Right ventricle myocardium inferior (tissue), 1 donor: ENCODE results near the gene ITPR1. TPM values are rescaled to one million over a fixed set of nuclear protein-coding genes. Genes with fewer than 3 reads are reported as not detected.

ENCODE experiments used
- ATAC-seq: fragments of 200-7000 bp; cut with Tn5 transposase; one replicate; pipeline ENCODE4 v1.9.1; 2020; ENCODE audit warnings: mild to moderate bottlenecking, moderate library complexity
- DNase-seq: peaks from one replicate; pipeline ENCODE4 v3.0.0; 2021; ENCODE audit errors: missing footprints
- intact Hi-C: fragments of 100-400 bp; cut with DNase I; formaldehyde crosslinking; loops from one replicate; pipeline ENCODE4 v1.11.0; 2022
- total RNA-seq: library from RNA; stranded (reverse); fragmentation: NEBNext Ultra II Directional; extraction: Animal tissue kit (Norgen Biotek cat#: 25700); gene quantifications from one replicate; pipeline ENCODE4 v1.2.1, GENCODE V29; 2021
- donor health status: DM: no; HTN: yes; CAD: no; lungs with severe emphysema.

The ITPR1 gene
- total RNA-seq, 1 donor from 2014 or later, result 22.4 TPM

DNA sequence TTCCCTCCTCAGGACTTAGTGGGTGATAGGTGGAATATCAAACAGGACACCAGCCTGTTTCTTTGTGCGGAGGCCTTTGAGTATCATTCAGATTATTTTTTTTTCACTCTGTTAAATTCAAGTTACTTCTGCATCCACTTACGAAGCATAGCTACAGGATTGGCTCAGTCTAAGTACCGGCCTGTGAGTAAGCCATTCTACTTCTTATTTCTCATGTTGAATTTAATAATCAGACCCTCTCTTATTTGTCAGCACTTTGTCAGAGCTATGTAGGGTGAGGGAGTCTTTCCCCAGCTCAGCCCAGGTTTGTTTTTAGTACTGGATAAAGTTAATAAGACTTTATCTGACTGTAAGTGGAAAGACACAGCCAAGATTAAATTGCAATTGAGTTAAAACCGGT is 54.7 kb downstream of the ITPR1 start:
- DNase-seq, result no peak
- no peak for ATAC-seq
- intact Hi-C loops, result no loop called here

DNA sequence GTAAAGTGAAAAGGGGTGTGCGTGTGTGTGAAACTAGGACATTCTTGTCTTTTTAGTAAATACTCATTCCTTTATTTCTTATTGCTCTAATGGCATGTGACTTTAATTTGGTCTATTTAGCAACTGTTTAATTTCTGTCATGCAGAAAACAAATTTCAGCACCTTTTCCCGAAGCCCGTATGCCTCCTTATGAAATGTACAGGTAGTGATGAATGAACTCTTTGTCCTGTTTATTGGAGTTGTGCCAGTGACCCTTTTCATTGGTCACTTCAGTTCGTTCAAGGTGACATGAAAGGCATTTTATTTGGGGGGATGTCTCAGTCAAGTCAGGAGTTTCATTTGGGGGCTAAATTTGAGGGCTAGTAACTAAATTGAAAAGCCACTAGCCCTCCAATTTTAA is 55.2 kb downstream of the ITPR1 start:
- DNase-seq, result no peak
- intact Hi-C loops, result no loop called here
- no peak for ATAC-seq

DNA sequence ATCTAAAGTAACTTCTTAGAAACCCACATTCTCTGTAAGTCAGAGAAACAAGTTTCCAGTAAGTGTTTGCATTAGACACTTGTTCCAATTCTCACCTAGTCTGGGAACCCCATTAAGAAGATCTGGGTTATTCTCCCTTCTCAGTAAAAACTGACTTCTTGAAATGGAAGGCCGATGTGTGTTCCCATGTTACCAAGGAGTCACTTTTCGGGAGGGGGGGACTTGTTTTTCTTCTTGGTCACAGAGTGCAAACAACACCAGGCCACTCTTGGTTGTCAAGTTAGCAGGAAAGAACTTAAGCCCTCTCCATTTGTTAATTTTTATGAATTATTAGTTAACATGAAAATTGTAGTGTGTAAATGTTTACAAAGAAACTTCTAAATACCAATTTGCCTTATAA is 55.6 kb downstream of the ITPR1 start:
- intact Hi-C loops, result no loop called here
- ATAC-seq (no peak), DNase-seq (no peak)

DNA sequence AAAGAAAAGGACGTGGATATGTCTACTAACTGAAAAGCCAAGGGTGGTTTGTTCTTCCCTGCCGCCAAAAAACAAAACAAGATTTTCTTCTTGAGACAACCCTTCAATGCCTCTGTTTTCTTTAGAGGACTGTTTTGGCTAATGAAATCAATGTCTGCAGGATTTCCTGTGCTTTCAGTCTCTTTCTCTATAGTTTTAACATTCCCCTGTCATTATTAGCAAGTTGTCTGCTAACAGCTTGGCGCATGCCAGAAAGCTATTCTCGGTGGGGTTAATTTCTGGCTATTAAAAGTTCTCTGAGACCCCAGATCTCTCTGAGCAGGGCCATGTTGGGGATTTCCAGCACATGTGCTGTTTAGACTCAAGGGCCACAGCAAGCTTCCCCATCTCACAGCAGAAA is 56.7 kb downstream of the ITPR1 start:
- no peak for ATAC-seq
- DNase-seq, result no peak
- intact Hi-C loops, result no loop called here

DNA sequence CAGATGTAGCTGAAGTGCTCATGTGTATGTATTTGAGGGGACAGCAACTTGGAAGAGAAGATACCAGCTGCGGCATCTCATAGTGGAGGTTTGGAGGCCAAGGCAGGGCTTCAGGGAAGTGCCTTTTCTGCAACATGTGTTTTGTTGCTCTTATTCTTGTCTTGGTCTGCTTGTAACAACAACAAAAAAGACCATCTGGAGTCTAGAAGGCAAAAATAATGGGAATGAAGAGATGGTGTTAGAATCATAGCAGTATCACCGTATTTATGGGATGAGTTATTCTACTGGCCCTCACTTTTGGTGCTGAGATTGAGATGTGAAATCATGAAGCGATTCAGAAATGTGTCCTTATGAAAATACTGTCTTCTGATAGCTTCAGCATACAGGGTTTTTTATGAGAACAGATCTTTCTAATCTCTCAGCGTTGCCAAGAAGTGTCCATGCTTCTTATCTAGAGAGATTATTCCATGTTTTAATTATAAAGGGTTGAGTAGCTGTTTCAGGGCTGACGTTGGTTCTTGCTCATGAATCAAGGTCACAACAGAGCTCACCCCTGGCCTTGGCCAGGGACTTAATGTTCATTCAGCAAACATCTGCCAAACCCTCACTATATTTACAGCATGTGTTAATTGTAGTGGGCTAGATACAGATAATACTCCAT is 58.0 kb downstream of the ITPR1 start:
- peak; percentile 71 for DNase-seq
- ATAC-seq, result peak; percentile 87
- intact Hi-C loops, result no loop called here

DNA sequence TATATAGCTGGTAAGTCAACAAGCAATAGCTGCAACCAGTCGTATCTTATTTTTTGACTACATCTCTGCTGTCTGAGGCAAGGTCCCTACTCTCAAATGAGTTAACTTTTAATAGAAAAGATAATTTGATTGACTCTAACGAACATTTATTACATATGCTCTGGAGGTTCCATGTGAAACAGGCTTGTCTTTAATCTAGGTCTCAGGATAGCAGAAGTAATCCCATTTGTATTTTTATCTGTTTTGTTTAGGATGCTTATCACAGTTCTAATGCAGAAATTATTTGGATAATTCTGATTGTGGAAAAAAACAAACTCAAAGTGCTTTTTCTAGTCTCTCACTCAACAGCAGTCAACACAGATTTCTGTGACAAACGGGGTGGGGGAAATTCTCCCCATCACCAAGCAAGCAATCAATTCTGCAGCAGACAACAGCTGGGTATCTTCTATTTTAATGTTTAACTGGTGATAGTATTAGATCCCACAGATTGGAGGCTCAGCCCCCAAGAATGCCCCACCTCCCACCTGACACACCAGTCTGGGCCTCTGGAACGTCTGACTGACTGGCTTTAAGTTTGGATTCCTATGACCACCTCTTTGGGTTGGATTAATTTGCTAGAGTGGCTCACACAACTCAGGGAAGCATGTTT is 58.8 kb downstream of the ITPR1 start:
- DNase-seq, result no peak
- no peak for ATAC-seq
- intact Hi-C loops, result no loop called here

DNA sequence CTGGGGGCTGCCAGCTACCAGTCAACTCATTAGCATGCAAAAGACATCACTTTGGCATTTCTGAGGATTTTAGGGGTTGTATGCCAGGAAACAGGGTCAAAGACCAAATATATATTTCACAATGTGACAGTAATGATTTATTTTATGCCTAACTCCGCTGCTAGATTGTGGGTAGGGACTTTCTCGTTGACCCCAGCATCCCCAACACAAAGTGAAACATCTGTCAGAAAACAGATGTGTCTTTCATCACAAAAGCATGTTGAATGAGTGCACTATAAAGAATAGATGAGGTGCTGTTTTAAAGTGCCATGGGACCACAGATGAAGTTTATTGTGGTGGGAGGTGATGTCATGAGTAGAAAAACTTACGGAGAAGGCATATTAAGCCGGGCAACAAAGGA is 59.7 kb downstream of the ITPR1 start:
- ATAC-seq, result no peak
- intact Hi-C loops, result no loop called here
- DNase-seq, result no peak

DNA sequence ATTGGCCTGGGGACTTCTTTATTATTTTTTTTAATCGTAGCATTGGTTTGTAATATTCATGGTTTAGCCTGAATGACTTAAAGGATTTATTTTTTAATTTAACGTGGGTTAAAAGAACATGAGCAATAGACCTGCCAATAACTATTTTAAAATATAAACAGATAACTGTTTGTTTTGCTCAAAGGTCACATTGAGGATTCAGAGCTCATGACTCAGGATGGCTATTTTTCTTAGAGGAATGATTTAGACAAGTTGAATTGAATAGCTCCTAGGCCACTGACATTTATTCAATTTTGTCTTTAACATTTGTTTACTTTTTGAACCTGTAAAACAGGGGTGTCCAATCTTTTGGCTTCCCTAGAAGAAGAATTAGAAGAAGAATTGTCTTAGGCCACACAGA is 68.5 kb downstream of the ITPR1 start:
- intact Hi-C loops, result no loop called here
- no peak for ATAC-seq
- DNase-seq, result no peak

DNA sequence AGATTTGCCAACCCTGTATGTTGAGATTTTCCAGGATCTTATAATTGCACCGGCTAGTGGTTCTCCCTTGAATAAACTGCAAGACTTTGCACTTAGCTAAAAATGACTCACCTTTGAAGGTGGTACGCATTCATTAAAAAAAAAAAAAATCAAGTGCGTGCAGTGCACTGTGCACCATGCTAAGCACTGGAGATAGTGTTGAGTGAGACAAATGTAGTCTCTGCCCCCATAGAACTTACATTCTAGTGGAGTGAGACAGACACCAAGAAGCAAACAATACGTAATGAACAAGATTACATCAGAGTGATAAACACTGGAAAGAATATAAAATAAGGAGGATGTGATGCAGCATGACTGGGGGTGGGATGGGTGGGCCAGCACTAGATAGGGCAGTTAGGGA is 69.4 kb downstream of the ITPR1 start:
- intact Hi-C loops, result no loop called here
- DNase-seq, result no peak
- no peak for ATAC-seq

DNA sequence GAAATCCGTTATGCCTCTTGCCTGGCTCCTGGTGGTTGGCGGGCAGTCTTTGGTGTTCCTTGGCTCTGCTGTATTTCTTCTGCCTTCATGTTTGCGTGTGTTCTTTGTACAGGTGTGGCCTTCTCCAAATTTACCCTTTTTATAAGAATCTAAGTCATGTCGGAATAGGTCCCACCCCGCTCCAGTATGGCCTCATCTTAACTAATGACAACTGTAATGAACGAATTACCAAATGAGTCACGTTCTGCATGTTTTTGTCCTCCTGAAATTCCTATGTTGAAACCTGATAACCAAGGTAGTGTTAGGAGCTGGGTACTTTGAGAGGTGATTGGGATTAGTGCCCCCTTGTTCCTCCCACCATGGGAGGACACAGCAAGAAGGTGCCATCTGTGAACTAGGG is 71.1 kb downstream of the ITPR1 start:
- DNase-seq (no peak), ATAC-seq (no peak)
- intact Hi-C loops, result no loop called here

DNA sequence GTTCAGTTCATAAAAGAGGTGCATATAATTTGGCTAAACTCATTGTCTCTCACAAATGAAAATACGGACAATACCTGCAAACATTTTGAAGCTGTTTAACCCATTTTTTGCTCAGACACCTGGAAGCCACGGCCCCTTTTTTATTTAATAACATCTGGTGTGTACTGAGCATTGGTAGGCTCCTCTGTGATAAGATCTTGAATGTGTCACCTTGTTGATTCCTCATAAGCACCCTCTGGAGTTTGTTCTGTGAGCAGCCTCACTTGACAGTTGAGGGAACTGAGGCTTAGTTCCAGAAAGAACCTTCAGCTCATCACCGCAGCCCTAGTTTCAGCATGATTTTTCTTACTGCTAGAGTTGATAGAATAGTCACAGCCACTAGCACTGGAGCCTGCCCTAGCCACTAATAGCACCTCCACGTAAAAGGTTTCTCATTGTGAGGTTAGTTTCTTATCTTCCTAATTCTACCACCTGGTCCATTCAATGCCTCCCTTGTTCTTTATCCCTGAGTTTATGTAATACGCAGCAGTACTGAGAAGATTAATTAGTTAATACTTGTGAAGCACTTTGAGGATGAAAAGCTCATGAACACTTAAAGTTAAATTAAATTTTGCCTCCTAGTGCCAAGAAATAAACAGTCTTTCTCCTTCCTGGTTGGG is 71.9 kb downstream of the ITPR1 start:
- ATAC-seq (no peak), DNase-seq (no peak)
- intact Hi-C loops, result no loop called here

DNA sequence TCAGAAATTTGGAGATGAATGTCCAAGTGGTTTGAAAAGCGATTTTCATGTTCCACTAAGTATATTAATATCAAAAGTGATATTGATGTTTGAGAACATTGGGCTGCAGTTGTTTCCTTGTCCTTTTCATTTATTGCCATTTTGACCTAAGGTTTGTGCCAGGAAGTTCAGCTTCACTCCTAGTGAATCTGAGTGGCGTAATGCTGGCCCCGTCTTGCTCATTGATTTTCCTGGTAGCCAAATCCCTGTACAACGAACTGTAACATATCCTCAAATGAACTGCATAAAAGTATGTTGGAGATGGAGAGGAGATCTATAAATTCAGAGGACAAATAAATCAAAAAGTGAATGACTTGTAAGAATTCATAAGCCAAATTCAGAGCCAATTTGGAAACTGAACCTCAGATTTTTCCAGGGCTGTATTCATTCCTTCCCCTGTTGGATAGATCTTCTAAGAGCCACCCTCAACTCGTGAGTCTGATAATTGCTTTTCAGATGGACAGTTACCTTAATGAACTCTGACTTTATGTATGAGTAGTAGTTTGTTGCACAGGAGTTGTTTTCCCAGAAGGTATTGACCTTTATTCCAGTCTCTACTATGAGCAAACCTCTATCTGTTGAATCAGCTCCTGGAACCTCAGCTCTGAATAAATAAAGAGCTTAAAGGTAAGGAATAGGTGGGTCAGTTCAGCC is 72.8 kb downstream of the ITPR1 start:
- intact Hi-C loops, result no loop called here
- ATAC-seq, result no peak
- no peak for DNase-seq

DNA sequence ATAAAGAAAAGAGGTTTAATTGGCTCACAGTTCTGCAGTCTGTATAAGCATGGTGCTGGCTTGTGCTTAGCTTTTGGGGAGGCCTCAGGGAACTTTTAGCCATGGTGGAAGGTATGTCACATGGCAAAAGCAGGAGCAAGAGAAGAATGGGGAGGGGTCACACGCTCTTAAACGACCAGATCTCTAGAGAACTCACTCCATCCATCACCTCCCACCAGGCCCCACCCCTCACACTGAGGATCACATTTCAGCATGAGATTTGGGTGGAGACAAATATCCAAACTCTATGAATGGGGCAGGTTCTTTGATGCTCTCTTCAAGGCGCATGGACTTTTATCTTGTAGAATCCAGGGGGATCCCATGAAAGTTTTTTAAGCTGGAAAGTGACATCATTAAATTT is 75.7 kb downstream of the ITPR1 start:
- ATAC-seq, result no peak
- no peak for DNase-seq
- intact Hi-C loops, result no loop called here

DNA sequence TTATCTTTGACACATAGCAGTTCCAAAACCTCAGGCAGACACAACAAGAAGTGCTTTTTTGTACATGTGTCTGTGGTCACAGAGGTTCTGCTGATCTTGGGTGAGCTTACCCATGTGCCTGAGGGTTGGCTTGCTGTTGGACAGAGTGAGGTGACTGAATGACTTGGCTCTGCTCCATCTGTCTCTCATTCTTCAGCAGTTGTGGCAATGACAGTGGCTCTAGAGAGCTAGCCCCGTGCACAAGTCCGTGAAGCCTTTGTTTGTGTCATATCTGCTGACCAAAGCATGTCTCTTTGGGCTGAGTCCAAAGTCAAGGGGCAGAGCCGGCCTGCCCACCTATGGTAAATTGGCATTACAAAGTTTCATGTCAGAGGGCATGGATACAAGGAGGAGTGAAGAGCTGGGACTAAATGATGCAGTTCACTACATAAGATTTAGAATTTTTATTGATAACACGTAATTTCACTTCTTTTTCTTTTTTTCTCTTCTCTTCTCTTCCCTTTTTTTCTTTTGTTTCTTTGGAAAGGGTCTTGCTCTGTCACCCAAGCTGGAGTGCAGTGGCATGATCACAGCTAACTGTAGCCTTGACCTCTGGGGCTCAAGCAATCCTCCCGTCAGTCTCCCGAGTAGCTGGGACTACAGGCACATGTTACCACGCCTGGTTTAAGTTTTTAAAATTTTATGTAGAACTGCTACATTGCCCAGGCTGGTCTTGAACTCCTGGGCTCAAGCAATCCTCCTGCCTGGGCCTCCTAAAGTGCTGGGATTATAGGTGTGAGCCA is 77.9 kb downstream of the ITPR1 start:
- no peak for ATAC-seq
- DNase-seq, result no peak
- intact Hi-C loops, result no loop called here

DNA sequence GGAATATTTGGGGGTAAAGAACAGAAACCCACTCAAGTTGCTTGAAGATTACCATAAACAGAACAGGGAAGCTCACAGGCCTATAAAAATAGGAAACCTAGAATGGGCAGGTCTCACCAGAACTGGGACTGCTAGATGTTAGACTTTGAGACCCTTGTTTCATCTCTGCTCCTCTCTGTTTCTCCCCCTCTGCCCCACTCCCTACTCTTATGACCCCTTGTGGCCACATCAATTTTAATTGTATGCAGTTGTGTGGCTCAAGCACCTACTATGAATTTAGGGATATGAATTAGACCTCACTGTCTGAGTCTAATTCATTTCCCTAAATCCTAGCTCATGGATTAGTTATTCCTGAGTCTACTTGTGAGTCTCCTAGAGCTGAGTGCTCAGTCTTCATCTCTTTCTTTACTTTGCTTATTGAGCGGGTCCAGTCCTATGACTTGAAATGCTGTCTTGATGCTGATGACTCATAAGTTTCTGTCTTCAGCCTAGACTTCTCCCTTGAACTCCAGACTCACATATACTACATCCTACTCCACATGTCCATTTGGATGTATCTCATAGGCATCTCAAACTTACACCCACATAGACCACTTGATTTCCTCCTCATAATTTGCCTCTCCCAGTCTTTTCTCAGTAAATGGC is 78.7 kb downstream of the ITPR1 start:
- ATAC-seq (no peak), DNase-seq (no peak)
- intact Hi-C loops, result no loop called here

DNA sequence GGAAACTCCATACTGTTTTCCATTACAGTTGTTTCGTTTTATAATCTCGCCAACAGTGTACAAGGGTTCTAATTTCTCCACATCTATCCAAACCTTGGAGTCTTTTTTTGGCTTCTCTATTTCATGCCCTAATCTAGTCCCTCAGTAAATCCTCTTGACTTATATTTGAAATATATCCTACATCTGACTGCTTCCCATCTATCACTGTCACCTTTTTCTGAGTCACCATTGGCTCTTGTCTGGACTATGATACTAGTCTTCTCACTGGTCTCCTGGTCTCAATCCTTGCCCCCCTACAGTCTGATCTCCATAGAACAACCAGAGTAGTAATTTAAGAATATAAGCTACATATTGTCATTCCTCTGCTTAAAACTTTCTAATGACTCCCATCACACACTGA is 80.0 kb downstream of the ITPR1 start:
- ATAC-seq (no peak), DNase-seq (no peak)
- intact Hi-C loops, result no loop called here

DNA sequence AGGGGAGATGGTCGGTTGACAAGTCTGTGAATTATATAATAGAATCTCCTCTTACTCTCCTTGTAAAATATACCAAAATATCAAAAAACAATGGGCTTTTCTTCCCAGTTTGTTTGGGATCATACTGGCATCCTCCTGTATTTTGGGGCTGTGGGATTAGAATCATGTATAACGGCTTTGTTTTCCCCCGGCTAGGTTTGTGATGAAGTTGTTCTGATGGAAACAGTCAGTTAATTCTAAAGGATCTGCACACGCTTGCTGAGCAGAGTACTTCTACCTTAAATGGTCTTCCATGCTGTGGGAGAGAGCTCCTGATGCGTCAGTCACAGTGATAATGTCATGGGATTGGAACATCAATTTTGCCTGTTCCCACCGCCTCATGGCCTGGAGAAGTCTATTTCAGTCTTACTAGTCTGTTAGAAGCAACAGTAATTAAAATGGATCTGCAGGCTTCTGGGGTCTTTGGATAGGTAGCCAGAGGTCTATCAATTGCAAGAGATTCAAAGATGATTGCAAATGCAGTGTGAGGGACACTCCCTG is 81.3 kb downstream of the ITPR1 start:
- no peak for ATAC-seq
- intact Hi-C loops, result no loop called here
- DNase-seq, result no peak

DNA sequence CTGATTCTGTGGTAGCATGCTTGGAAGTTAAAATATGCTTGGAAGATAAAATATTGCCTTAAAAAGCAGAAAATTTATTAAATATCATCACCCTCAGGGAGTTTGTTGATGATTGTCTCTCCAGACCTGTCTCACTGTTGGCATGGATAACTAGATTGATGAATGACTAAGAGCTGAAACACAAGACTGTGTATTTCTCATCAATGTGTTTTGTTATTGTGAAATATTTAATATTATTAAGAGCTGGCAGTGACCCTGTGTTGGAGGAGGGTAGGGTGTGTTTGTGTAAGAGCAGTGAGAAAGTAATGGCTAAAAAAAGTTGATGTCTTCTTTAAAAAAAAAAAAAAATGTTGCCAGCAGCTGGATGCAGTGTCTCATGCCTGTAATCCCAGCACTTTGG is 82.2 kb downstream of the ITPR1 start:
- peak; percentile 35 for ATAC-seq
- DNase-seq, result no peak
- intact Hi-C loops, result no loop called here

DNA sequence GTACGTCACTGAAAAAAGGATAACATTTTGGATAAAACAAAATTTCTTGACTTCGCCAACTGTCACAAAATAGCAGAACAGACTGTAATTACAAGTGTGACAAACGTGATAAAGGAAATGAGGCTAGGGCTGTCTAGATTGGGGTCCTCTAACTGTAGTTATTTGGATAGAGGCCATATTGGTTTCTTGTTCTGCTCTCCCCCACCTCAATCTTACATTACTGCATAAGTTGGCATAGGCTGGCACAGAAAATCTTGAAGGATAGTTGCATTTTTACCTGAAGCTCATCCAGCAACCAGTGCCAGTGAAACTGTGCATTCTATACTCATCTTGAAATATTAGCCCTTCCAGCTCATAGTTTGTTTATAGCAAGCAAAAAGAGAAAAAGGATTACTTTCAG is 84.6 kb downstream of the ITPR1 start:
- intact Hi-C loops, result no loop called here
- no peak for ATAC-seq
- DNase-seq, result no peak
